ENCODE results near the gene VPS16. TPM values are rescaled to one million over a fixed set of nuclear protein-coding genes. Genes with fewer than 3 reads are reported as not detected.

Gene VPS16
- total and polyA plus RNA-seq, 2 of the 13 experiments (the other 11 are each of a cell fraction or from before 2014, with no cell fraction given): 34.2 to 35.4 TPM

DNA sequence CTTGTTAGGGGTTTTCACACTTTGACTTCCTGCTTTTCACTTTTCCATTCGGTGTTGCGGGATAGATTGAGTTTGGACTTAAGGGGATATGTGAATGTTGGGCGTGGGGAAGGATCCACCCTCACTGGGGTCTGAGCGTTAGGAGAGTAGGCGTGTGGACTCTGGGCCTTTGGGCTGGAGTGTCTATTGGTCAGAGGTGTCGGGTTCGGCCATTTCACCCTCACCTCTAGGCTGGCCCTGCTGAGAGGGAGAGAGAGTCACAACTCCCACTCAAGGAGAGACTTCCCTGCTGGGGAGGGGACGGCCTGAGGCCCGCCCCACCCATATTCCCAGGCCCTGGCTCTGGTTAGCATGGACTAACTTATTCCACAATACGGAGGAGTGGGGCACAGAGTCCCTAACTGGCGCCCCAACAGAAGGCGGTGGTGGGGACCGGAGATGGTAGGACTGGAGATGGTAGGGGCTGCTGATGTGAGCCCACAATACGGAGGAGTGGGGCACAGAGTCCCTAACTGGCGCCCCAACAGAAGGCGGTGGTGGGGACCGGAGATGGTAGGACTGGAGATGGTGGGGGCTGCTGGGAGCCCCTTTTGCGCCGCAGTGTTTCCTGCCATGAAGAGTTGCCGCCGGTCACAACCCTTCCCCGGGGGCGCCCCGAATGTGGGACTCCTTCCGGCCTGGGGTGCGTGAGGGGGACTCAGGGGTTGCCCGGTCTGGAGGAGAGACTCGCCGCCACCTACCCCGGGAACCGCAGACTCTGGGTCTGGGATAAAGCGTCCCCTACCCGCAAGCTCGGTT is 31.3 kb downstream of the VPS16 start (continued):
- TF ChIP-seq, protein P1, sequence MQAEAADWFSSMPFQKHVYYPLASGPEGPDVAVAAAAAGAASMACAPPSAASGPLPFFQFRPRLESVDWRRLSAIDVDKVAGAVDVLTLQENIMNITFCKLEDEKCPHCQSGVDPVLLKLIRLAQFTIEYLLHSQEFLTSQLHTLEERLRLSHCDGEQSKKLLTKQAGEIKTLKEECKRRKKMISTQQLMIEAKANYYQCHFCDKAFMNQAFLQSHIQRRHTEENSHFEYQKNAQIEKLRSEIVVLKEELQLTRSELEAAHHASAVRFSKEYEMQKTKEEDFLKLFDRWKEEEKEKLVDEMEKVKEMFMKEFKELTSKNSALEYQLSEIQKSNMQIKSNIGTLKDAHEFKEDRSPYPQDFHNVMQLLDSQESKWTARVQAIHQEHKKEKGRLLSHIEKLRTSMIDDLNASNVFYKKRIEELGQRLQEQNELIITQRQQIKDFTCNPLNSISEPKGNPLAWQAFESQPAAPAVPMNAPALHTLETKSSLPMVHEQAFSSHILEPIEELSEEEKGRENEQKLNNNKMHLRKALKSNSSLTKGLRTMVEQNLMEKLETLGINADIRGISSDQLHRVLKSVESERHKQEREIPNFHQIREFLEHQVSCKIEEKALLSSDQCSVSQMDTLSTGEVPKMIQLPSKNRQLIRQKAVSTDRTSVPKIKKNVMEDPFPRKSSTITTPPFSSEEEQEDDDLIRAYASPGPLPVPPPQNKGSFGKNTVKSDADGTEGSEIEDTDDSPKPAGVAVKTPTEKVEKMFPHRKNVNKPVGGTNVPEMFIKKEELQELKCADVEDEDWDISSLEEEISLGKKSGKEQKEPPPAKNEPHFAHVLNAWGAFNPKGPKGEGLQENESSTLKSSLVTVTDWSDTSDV (CRISPR knock-in tag; IDR thresholded peaks at IDR 0.05): peak; percentile 51; the same call in 1 of the 2 replicates
- TF ChIP-seq RBM39 (IDR thresholded peaks at IDR 0.05; ENCODE audit: low read depth, low read length, poor library complexity, severe bottlenecking) (peak; percentile 29), ZNF224 (CRISPR knock-in tag; IDR thresholded peaks at IDR 0.05) (0 out of 2 replicates have a peak, but pooled peaks have one; percentile 51), ZNF878 (CRISPR knock-in tag; IDR thresholded peaks at IDR 0.05) (0 out of 2 replicates have a peak, but pooled peaks have one; percentile 46), FOSL2 (CRISPR knock-in tag; IDR thresholded peaks at IDR 0.05) (0 out of 2 replicates have a peak, but pooled peaks have one; percentile 17), SALL1 (CRISPR knock-in tag; IDR thresholded peaks at IDR 0.05) (peak; percentile 38), NFE2L1 (CRISPR knock-in tag; IDR thresholded peaks at IDR 0.05; ENCODE audit: borderline replicate concordance) (0 out of 2 replicates have a peak, but pooled peaks have one; percentile 8), ZNF230 (CRISPR knock-in tag; IDR thresholded peaks at IDR 0.05) (0 out of 2 replicates have a peak, but pooled peaks have one; percentile 13), SNAPC2 (CRISPR knock-in tag; IDR thresholded peaks at IDR 0.05) (no peak), ZBTB38 (CRISPR knock-in tag; IDR thresholded peaks at IDR 0.05) (0 out of 2 replicates have a peak, but pooled peaks have one; percentile 18), NRL (CRISPR knock-in tag; IDR thresholded peaks at IDR 0.05; ENCODE audit: borderline replicate concordance) (peak; percentile 65; the same call in 1 of the 2 replicates), RBAK (CRISPR knock-in tag; IDR thresholded peaks at IDR 0.05) (peak; percentile 40; the same call in 1 of the 2 replicates), ZKSCAN8 (CRISPR knock-in tag; IDR thresholded peaks at IDR 0.05; ENCODE audit: borderline replicate concordance) (no peak), DPF2 (CRISPR knock-in tag; IDR thresholded peaks at IDR 0.05; ENCODE audit: borderline replicate concordance, low read depth) (0 out of 2 replicates have a peak, but pooled peaks have one; percentile 38)
- TF ChIP-seq, protein P2, sequence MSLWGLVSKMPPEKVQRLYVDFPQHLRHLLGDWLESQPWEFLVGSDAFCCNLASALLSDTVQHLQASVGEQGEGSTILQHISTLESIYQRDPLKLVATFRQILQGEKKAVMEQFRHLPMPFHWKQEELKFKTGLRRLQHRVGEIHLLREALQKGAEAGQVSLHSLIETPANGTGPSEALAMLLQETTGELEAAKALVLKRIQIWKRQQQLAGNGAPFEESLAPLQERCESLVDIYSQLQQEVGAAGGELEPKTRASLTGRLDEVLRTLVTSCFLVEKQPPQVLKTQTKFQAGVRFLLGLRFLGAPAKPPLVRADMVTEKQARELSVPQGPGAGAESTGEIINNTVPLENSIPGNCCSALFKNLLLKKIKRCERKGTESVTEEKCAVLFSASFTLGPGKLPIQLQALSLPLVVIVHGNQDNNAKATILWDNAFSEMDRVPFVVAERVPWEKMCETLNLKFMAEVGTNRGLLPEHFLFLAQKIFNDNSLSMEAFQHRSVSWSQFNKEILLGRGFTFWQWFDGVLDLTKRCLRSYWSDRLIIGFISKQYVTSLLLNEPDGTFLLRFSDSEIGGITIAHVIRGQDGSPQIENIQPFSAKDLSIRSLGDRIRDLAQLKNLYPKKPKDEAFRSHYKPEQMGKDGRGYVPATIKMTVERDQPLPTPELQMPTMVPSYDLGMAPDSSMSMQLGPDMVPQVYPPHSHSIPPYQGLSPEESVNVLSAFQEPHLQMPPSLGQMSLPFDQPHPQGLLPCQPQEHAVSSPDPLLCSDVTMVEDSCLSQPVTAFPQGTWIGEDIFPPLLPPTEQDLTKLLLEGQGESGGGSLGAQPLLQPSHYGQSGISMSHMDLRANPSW (CRISPR knock-in tag; IDR thresholded peaks at IDR 0.05; ENCODE audit: borderline replicate concordance): 0 out of 2 replicates have a peak, but pooled peaks have one; percentile 41
- TF ChIP-seq, protein P3, sequence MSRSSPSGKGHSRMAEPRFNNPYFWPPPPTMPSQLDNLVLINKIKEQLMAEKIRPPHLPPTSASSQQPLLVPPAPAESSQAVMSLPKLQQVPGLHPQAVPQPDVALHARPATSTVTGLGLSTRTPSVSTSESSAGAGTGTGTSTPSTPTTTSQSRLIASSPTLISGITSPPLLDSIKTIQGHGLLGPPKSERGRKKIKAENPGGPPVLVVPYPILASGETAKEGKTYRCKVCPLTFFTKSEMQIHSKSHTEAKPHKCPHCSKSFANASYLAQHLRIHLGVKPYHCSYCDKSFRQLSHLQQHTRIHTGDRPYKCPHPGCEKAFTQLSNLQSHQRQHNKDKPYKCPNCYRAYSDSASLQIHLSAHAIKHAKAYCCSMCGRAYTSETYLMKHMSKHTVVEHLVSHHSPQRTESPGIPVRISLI (CRISPR knock-in tag; IDR thresholded peaks at IDR 0.05; ENCODE audit: borderline replicate concordance): no peak
- TF ChIP-seq, protein P4, sequence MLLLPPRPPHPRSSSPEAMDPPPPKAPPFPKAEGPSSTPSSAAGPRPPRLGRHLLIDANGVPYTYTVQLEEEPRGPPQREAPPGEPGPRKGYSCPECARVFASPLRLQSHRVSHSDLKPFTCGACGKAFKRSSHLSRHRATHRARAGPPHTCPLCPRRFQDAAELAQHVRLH (CRISPR knock-in tag; IDR thresholded peaks at IDR 0.05; ENCODE audit: borderline replicate concordance, low read depth): 0 out of 2 replicates have a peak, but pooled peaks have one; percentile 2
- TF ChIP-seq, protein P5, sequence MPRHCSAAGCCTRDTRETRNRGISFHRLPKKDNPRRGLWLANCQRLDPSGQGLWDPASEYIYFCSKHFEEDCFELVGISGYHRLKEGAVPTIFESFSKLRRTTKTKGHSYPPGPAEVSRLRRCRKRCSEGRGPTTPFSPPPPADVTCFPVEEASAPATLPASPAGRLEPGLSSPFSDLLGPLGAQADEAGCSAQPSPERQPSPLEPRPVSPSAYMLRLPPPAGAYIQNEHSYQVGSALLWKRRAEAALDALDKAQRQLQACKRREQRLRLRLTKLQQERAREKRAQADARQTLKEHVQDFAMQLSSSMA (CRISPR knock-in tag; IDR thresholded peaks at IDR 0.05): peak; percentile 20; the same call in 1 of the 2 replicates

Data from HepG2 (cell line).